ENCODE results near the gene PAX2. TPM values are rescaled to one million over a fixed set of nuclear protein-coding genes. Genes with fewer than 3 reads are reported as not detected.
A peak's percentile ranks its signal among the peaks of the same experiment; 100 is the strongest.

Gene PAX2
- polyA plus RNA-seq, 2 of the 4 experiments (the other 2 are of a cell fraction), result 0.06 to 0.21 TPM

- no peak overlapping the region for H3K4me3 ChIP-seq
- peaks cover 12% of the 10 kb centered on the region; the same call in 1 of the 3 replicates for H3K9me3 ChIP-seq
- H3K27ac ChIP-seq, result no peak overlapping the region
- H3K4me2 ChIP-seq, result no peak overlapping the region
- H3K4me1 ChIP-seq, result no peaks in the 10 kb centered on the region
- TF ChIP-seq PBX3 (IDR thresholded peaks at IDR 0.05) (no peak), ZFP36 (IDR thresholded peaks at IDR 0.05; ENCODE audit: borderline replicate concordance, partially characterized antibody) (peak; percentile 92)
- DNase-seq (ENCODE audit: low read depth in 1 of 2, low spot score in 1 of 2) (no peak), ATAC-seq (no peak), FAIRE-seq (no peak)
- WGBS (ENCODE audit: missing lambda C conversion rate), result 7% methylated on average over 3 of the region's 3 CpGs
- CTCF ChIA-PET, result interaction anchor here (0.7 to 1.0 kb wide), 3 partner anchors 21 to 113 kb away, joined by 3 read pairs; no protein-coding TSS in a partner anchor
- POLR2A ChIA-PET, result no interaction called here
Observed at GRCh38 chr10:100837300-100837699, 91.9 kb downstream of the PAX2 start.

GRCh38 chr10:100838986-100839385, 93.6 kb downstream of the PAX2 start:
- DNase-seq (ENCODE audit: low read depth in 1 of 2, low spot score in 1 of 2) (no peak), FAIRE-seq (no peak), ATAC-seq (no peak)
- Histone ChIP-seq H3K9me3 (peaks cover 12% of the 10 kb centered on the region; the same call in 1 of the 3 replicates), H3K27ac (no peak overlapping the region), H3K4me3 (no peak overlapping the region), H3K4me2 (no peak overlapping the region), H3K4me1 (no peaks in the 10 kb centered on the region)
- POLR2A ChIA-PET, result no interaction called here
- CTCF ChIA-PET, result interaction anchor here (1.0 to 2.0 kb wide), 2 partner anchors 39 to 95 kb away, joined by 4 to 5 read pairs; no protein-coding TSS in a partner anchor
- TF ChIP-seq HOXB5 (CRISPR knock-in tag; IDR thresholded peaks at IDR 0.05) (no peak), USF2 (IDR thresholded peaks at IDR 0.05) (peak; percentile 51)
- WGBS (ENCODE audit: missing lambda C conversion rate), result 13% methylated on average over 3 of the region's 3 CpGs

- ChIA-PET CTCF (interaction anchor here (1.6 to 2.1 kb wide), 2 partner anchors 31 to 37 kb away, joined by 4 to 6 read pairs; no protein-coding TSS in a partner anchor), POLR2A (no interaction called here)
- Histone ChIP-seq H3K4me3 (no peak overlapping the region), H3K27ac (no peak overlapping the region), H3K4me1 (no peaks in the 10 kb centered on the region), H3K4me2 (no peak overlapping the region), H3K9me3 (peaks cover 12% of the 10 kb centered on the region; the same call in 1 of the 3 replicates)
- 26% methylated on average over 3 of the region's 3 CpGs for WGBS (ENCODE audit: missing lambda C conversion rate)
- TF ChIP-seq ZC3H11A (IDR thresholded peaks at IDR 0.05) (peak; percentile 86), HOXA7 (CRISPR knock-in tag; IDR thresholded peaks at IDR 0.05) (no peak)
- FAIRE-seq (no peak), ATAC-seq (no peak), DNase-seq (ENCODE audit: low read depth in 1 of 2, low spot score in 1 of 2) (no peak)
Observed at GRCh38 chr10:100841528-100841927, 96.1 kb downstream of the PAX2 start.

- whole genome bisulfite sequencing (ENCODE audit: missing lambda C conversion rate), result 1% methylated on average over 5 of the region's 5 CpGs
- FAIRE-seq (no peak), DNase-seq (ENCODE audit: low read depth in 1 of 2, low spot score in 1 of 2) (peak; percentile 45 to 58), ATAC-seq (peak; percentile 59 to 80; a peak in 5 of 6 replicates)
- ChIA-PET POLR2A (no interaction called here), CTCF (interaction anchor here (2.9 kb wide), 1 partner anchor 31 kb away, joined by 13 read pairs; no protein-coding TSS in a partner anchor)
- Histone ChIP-seq H3K4me3 (no peak overlapping the region), H3K4me2 (0 out of 3 replicates have a peak overlapping the region, but pooled peaks have one; percentile 0), H3K4me1 (peaks cover 7% of the 10 kb centered on the region; the same call in 1 of the 3 replicates), H3K9me3 (no peaks in the 10 kb centered on the region), H3K27ac (no peak overlapping the region)
- TF ChIP-seq CBX2 (IDR thresholded peaks at IDR 0.05; ENCODE audit: borderline replicate concordance, low read depth) (no peak), FOSL2 (IDR thresholded peaks at IDR 0.05) (no peak), FOSL2 (CRISPR knock-in tag; IDR thresholded peaks at IDR 0.05) (0 out of 2 replicates have a peak, but pooled peaks have one; percentile 26)
Observed at GRCh38 chr10:100847440-100847839, 102.1 kb downstream of the PAX2 start.

- FAIRE-seq (no peak), ATAC-seq (no peak), DNase-seq (ENCODE audit: low read depth in 1 of 2, low spot score in 1 of 2) (no peak)
- no peak for TF ChIP-seq EHMT2 (IDR thresholded peaks at IDR 0.05; ENCODE audit: low read depth)
- no peak for TF ChIP-seq E2F6 (IDR thresholded peaks at IDR 0.05; ENCODE audit: borderline replicate concordance, low read depth)
- no peak for TF ChIP-seq HES2 (IDR thresholded peaks at IDR 0.05)
- no peak for TF ChIP-seq MYC (IDR thresholded peaks at IDR 0.05; ENCODE audit: borderline replicate concordance, low read length)
- no peak for TF ChIP-seq ELK1 (IDR thresholded peaks at IDR 0.05; ENCODE audit: low read depth, low read length)
- TF ChIP-seq POLR2A (IDR thresholded peaks at IDR 0.05; ENCODE audit: low read length), result no peak
- TF ChIP-seq CHD2 (IDR thresholded peaks at IDR 0.05; ENCODE audit: low read length, partially characterized antibody), result no peak
- no peak for TF ChIP-seq HMGXB4 (CRISPR knock-in tag; IDR thresholded peaks at IDR 0.05; ENCODE audit: borderline replicate concordance)
- TF ChIP-seq HOXB5 (CRISPR knock-in tag; IDR thresholded peaks at IDR 0.05), result no peak
- no peak for TF ChIP-seq NPAS2 (CRISPR knock-in tag; IDR thresholded peaks at IDR 0.05; ENCODE audit: borderline replicate concordance)
- TF ChIP-seq ZC3H11A (IDR thresholded peaks at IDR 0.05), result no peak
- TF ChIP-seq RFX5 (IDR thresholded peaks at IDR 0.05), result no peak
- peaks cover 7% of the 10 kb centered on the region; the same call in 1 of the 3 replicates for H3K4me1 ChIP-seq
- CTCF ChIA-PET, result interaction anchor here (0.8 to 2.9 kb wide), 6 partner anchors 16 to 177 kb away, joined by 3 to 13 read pairs (median 4); no protein-coding TSS in a partner anchor
- H3K9me3 ChIP-seq, result no peaks in the 10 kb centered on the region
- H3K4me3 ChIP-seq, result no peak overlapping the region
- no peak overlapping the region for H3K27ac ChIP-seq
- H3K4me2 ChIP-seq, result no peak overlapping the region
- POLR2A ChIA-PET, result no interaction called here
- WGBS (ENCODE audit: missing lambda C conversion rate), result 17% methylated on average over 2 of the region's 2 CpGs
Observed at GRCh38 chr10:100848770-100849169, 103.4 kb downstream of the PAX2 start.

All from A549 (cell line).